Stimulated activated CD8-positive, alpha-beta memory T cell treated with anti-CD3 and anti-CD28 coated beads, Interleukin-4, amount 100 ng/mL, for 24 hours (primary cell): ENCODE measurements around the gene SLC13A5.

Experiments used
- DNase-seq: peaks from one replicate; pipeline ENCODE4 v3.0.0-alpha.2; 2020; ENCODE audit warnings: low read depth

Gene SLC13A5

DNA sequence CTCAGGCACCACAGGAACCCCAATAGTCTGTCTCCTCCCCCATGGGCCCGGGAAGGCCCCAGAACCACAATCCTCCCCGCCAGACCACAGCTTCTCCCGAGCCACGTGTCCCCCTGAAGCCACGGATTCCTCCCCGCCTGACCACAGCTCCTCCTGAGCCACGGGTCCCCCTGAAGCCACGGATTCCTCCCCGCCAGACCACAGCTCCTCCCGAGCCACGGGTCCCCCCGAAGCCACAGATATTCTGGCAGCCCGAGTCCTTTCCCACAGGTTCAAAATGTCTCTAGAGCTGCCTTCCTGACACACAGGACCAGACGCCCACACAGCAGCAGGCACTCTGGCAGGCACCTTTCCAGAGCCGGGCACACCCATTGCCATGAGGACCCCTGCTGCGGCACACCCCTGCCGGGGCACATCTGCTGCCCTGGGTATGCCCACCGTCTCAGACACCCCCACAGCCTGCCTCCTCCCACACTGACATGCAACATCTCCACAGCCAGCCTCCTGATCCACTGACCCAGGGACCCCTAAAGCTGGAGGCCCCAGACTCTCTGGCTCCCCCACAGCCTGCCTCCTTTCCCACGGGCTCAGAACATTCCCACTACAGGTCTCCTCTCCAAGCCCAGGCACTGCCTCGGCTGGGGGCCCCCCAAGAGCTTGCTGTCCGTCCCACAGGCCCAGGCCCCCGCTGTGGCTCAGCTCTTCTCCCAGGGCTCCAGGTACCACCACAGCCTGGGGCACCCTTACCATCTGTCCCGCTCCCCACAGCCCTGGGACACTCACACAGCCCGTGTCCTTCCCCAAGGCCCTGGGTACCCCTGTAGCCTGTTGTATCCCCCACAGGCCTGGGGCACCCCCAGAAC is 74.9 kb downstream of the SLC13A5 start:
- DNase-seq = no peak

DNA sequence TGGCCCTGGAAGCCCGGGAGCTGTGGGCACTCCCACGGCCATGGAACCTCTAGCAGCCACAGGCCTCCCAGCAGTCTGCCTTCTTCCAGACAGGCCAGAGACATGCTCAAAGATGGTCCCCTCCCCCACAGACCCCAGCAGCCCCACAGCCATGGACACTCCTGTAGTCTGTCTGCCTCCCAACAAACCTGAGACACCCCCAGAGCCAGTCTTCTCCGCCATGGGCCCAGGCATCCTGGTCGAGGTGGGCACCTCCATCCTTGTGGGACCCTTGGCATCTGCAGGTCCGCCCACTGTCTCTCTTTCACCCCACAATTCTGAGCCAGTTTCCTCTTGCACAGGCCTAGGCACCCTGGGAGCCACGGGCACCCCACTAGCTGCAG is 75.7 kb downstream of the SLC13A5 start:
- no peak for DNase-seq

DNA sequence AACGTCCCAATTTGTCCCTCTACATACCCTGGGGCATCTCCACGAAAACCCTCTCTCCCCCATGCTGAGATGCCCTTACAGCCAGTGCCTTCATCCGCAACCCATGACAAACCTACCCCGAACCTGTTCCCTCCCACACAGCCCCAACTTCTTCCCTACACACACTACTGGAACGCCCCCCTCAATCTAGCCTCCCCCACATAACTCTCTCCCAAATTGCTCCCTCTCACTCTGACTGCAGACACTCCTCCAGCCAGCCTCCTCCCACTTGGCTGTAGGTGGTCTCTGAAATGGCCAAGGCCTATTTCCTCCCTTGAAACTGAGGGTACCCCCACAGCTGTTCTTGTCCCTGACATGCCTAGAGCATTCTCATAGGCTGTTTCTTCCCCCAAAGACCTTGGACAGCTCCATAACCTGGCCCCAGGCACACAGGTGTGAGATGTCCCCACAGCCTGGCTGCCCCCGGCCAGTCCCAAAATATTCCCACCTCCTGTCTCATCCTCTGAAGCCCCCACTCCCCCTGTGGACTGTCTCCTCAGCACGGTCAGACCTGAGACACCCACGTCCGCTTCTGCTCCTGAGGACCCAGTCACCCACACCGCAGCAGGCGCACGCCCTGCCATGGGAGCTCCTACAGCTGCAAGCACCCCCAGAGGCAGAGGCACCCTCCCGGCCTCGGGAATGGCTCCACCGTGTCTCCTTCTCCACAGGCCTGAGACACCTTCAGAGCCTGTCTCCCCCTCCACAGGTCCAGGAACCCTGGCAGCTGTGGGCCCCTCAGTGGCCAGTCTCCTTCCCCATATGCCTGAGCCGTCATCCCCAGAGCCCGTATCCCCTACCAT is 76.3 kb downstream of the SLC13A5 start:
- no peak for DNase-seq

DNA sequence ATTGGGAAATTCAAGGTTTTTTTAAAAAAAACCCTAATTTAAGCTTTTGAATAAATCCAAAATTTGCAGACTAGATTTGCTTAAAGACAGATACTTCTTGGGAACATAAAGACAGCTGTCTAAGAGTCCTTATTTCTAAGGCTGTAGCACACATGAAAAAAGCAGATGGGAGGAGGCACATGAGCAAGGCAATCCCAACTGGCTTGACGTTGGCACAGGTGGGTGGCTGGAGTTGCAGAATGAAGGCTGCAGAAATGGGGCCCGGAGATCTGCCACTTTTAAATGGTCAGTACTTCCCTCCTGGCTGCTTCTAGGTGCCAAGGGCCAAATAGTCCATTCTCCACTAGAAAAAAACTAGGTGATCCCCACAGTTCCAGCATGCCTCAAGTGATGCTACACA is 77.1 kb downstream of the SLC13A5 start:
- no peak for DNase-seq
